ENCODE results near the gene DNM3.
A peak's percentile ranks its signal among the peaks of the same experiment; 100 is the strongest.

The DNM3 gene

GRCh38 chr1:171873664-171874063, 32.4 kb downstream of the DNM3 start:
- no peak for DNase-seq

DNA sequence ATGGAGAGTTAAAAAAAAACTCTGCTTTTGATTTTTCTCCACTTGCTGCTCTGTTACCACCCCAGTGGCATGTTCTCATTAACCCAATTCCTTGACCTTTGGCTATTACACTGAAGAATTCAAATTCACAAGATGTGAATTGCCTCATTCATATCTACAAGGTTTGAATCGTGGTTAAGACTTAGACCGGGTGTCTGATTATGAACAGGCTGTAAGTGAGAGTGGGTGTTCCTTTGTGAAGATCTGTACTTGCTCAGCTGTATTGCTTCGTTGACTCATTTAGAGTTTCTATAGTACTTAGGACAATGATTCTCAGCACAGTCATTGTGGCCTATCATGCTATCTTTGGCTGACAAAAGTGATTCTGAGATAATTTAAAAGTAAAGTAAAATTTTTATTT, 36.4 kb downstream of the DNM3 start:
- no peak for DNase-seq

DNA sequence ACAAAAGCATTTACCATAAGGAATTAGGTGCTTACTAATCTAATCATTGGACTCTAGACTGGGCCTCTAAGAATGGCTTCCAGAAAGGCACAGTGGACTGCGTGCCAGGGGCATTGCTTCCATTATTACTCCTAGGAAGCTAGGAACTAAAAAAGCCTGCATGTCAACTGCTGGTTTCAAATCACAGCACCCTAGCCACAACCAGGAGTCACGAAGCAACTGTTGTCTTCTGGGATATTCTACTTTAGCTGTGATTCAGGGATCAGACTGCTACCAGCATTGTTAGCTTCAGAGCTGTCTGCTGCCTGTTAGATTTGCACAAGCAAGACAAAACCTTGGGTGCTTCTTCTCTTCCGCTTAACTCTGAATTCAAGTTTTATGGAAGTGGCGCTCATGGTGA, 38.3 kb downstream of the DNM3 start:
- DNase-seq, result no peak

DNA sequence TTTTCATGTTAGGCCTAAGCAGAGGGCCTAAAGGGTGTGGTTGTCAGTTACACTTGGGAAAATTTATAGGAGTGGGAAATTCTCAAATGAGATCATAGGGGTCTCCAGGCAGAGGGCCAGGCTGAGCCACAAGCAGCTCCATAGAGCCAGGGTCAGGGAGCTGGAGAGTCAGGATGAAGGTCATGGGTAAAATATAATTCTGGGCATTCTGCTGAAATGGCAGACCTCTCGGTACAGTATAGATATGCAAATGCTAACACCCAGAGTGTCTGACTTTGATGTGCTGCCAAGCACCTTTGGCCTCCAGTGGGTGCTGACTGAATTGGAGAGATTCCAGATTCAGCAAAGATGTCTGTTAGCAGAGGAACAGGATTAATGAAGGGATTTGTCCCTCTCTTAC, 40.1 kb downstream of the DNM3 start:
- no peak for DNase-seq

- no peak for DNase-seq
These were observed 42.6 kb downstream of the DNM3 start for GRCh38 chr1:171883849-171884248.

GRCh38 chr1:171884475-171884874, 43.2 kb downstream of the DNM3 start:
- DNase-seq, result no peak

- no peak for DNase-seq
These were observed 48.8 kb downstream of the DNM3 start for GRCh38 chr1:171890131-171890530.

- no peak for DNase-seq
These were observed 55.8 kb downstream of the DNM3 start for GRCh38 chr1:171896936-171897703.

DNA sequence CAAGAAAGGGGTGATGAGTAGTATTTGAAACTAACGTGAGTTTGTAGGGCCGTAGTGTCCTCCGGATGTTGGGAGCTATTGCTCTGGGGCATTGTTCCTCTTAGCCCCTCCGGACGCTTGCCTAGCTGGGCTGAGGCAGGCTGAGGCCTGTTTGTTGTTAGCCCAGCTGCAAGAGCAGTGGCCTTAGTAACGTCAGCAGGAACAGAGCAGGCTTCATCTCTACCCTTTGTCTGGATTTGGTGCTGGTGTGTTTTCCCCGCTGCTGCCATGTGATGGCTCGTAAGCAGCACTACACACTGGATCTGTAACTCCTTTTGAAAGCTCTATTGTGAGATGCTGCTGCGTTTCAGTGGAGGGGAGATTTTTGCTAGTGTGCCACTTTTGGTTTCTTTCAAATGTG, 57.6 kb downstream of the DNM3 start:
- no peak for DNase-seq

DNA sequence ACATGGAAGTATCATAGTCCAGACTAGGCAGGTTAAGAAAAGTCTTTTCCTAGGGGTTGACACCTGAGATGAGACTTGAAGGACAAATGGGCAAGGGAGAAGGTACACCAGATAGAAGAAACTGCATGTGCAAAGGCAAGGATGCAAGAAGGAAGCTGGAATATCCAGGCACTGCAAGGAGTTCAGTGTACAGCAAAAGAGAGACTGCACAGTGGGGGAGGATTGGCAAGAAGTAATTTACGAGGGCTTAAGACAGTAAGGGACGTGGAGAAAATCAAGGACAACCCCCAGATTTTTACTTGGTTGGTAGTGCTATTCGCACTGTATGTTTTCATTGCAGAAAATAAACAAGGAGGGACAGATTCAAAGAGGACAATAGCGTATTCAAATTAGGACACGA, 58.5 kb downstream of the DNM3 start:
- no peak for DNase-seq

DNA sequence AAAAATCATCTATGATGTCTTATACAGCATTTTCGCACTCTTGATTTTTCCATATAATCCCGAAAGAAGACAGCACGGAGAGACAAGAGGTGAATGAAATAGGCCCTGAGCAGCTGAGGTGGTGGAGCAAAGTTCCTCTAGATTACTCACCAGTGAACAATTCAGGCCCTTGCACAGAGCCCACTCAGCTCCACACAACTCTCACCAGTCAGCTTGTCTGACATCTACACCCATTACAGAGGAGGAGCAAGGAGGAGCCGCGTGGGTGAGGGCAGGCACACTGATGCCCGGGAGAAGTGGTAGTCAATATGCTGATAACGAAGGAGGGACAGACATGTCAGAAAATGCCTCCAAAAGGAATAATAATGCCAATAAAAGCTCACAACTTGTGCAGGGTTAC, 59.9 kb downstream of the DNM3 start:
- no peak for DNase-seq

GRCh38 chr1:171902527-171902926, 61.2 kb downstream of the DNM3 start:
- no peak for DNase-seq

DNA sequence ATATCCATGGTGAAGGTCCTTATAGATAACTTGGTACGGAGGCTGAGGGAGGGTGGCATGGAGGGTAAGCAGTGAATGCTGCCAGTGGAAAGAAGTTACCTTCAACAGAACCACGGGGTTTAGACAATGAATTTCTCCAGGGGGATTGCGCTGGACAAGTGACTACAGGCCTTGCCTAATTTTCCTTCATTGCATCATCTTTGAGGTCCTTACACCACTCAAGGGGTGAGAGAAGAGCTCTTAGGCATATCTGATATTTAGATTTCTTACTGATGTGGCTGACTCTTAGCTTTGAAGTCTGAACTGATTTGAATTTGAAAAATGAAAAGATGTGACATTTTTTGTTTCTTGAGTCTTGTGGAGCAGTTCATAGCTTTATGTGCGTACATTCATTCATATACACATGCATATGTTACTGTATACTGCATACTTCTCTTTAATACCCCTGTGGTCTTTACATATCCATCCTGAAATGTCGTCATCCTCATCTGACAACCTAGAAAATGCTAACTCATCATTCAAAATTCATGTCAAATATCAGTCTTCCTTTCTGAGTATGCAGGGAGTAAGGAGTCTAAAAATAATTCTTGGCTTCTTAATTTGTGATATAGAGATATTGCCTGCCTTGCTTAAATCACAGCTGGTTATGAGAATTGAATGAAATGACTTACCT, 63.6 kb downstream of the DNM3 start:
- no peak for DNase-seq

DNA sequence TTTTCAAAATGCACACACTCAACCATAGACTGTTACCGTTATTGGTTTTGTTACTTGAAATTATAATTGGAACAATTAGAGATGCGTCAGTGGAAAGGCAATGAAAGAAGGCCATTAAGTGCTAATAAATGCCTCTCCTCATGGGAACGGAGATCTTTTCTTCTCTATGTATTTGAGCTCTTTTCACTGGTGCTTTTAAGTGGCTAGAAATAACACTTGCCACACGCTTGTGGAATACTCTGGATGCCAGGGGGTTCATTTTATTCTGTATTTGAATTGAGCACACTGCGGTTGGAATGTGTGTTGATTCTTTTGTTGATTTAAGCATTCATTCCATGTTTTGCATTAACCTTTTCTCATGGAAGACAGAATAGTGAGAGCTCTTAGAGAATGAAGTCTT, 68.4 kb downstream of the DNM3 start:
- DNase-seq, result no peak

DNA sequence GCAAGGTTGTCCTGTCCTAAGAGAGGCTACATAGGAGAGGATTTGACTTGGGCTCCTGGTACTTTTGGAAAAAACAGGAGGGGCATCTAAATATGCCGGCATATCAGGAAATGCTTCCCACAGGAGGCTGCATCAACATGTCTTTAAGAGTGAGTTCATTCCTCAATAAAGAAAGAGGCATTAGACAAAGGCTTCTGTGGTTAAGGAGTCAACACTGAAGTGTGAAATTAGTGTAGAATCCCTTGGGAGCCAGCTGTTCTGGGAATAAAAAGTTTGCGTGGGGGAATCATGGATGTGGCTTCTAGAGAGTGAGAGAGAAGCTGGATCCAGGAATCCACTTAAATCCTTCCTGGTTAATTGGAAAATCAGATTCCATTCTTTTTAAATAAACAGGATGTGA, 69.5 kb downstream of the DNM3 start:
- no peak for DNase-seq

DNA sequence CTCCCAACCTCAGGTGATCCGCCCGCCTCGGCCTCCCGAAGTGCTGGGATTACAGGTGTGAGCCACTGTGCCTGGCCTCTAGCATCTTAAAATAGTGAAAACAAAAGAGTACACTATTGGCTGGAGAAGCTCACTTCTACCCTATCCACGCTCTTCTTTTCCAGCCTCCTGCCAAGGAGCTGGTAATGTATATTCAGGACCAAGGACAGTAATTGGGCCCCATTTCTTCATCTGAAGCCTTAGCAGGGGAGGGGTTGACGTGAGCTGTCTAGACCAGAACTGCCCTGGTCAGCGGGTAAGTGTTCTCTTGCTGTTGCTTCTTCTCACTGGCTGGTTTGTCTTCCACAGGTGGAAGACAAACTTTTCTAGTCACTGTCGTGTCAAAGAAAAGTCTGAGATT, 70.2 kb downstream of the DNM3 start:
- DNase-seq, result no peak

GRCh38 chr1:171912509-171913175, 71.3 kb downstream of the DNM3 start:
- DNase-seq, result no peak

- DNase-seq, result no peak
These were observed 72.1 kb downstream of the DNM3 start for GRCh38 chr1:171913385-171913784.

DNA sequence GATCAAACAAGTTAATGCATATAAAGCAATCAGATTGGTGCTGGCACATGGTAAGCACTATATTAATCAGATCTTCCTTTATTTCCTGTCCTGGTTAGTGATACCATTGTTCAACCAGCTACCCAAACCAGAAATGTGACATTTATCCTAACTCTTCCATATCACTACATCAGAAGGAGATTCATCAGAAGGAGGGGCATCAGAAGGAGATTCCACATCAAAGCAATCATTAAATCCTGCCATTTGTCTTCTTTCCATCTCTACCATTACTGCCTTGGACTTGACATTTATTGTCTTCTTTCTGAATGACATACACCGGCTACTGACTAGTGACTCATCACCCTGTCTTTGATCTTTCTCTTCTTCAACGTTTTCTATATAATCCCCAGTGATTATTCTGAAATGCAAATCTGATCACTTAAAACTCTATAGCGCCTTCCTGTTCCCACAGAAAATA, 75.0 kb downstream of the DNM3 start:
- no peak for DNase-seq

DNA sequence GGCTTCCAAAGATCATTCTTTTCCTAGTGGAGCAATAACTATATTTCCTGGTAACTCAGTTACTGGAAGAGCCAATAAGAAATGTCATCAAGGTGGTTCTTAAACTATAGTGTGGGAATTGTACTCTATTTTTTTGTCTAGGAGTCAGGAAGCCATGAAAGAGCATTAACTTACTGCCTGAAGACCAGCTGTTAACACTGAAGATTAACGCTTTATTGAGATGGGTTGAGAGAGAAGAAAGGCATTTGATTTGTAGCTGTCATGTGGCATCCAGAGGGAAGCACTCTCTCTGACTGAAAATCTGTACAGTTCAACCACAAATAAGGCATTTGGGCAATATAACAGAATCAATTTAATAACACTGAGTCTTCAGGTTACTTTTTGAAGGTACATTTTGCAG, 76.0 kb downstream of the DNM3 start:
- no peak for DNase-seq

DNA sequence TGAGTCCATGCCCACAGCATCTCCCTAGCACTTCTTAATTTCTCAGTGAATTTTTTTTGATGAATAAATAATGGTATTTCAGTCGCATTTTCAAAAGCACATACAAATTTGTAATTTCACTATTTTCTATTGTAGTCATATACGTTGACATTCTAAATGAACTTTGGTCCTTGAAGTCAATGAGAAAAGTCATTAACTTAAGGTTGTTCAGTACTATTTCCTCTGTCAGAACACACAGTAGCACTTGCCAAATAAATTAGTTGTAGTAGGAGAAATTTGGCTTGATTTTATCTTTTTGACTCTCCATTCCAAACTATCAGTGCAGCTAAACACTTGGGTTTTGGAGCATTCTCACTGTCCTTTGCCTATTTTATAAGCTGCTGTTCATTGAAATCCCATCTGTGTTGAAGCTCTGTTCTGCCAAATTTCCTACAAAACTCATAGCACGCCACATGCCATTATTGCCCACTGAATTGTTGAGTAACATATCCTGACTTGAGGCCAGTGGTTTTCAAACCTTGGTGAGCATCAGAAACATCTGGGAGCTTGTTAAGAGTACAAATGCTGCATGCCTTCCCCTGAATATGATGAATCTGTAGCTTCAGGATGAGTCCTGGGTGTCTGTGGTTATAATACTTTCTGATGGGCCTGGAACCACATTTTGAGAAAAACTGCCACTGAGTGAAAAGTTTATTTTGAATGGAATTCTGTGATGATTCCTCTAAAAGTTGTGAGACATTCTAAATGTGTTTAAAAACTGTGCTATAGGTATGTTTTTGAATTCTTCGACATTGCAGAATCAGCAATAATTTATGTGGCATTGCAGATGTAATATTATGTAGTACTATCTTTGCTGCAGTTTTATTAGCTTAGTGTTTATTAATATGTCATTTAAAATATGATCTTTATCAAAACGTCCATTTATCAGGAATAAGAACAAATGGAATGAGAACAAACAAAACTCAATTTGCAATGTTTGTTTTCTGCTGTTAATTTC, 78.9 kb downstream of the DNM3 start:
- DNase-seq, result peak; percentile 11

- DNase-seq, result no peak
These were observed 81.7 kb downstream of the DNM3 start for GRCh38 chr1:171922999-171923398.

DNA sequence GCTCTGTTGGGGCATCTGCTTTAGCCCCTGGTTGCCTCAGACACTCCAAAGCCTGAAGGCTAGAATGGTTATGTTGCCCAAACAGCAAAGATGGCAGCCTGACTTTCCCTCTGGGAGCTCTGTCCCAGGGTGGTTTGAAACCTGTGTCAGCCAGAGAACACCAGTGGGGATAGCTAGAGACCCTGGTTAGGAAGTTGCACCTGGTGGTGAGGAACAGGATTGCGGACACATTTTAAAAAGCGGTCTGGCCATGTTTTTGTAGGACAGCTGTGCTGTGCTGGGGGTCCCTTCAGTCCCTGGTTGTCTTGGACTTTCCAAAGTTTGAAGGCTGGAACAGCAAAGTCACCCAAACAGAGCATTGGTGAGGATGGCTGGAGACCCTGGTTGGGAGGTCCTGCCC, 87.8 kb downstream of the DNM3 start:
- no peak for DNase-seq
